SKM-1 treated with dmso at 0.1 percent for 144 hours (cell line): ENCODE results near the gene ZXDC.

Source experiments
- DNase-seq: peaks from one replicate; lab custom pipeline; 2025; ENCODE audit not compliant: unreplicated experiment; lab: John Stamatoyannopoulos, UW

ZXDC gene

DNA sequence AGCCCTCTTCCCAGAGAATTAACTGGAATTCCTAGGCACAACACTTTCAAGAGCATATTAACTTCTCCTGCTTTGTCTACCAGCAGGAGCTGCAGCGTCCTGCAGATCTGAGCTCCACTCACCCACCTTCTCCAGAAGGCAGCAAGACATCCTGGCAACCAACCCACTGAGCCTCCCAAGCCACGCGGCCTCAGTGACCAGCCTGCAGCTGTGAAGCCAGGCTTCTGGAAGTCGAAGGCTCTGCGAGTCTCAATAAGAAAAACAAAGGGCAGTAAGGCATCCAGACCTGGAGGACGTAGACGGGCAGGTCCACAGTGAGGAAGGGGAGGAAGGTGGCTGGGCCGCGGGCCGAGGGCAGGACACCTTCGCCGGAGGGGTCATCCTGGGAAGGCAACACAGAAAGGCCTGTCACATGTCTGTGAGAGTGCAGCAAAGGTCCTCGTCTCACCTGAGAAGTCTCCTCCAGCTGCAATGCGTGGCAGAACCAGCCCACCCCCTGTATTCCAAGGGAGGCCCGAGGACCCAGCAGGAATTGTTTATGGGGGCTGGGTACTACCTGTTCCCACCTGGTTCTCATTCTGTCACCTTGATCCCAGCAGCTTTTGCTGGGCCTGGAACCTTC lies 36.2 kb downstream of the ZXDC start:
- DNase-seq = no peak

GRCh38 chr3:126438746-126439145 lies 36.9 kb downstream of the ZXDC start:
- no peak for DNase-seq

- DNase-seq = no peak
Measured at GRCh38 chr3:126438186-126438585, 37.5 kb downstream of the ZXDC start.

DNA sequence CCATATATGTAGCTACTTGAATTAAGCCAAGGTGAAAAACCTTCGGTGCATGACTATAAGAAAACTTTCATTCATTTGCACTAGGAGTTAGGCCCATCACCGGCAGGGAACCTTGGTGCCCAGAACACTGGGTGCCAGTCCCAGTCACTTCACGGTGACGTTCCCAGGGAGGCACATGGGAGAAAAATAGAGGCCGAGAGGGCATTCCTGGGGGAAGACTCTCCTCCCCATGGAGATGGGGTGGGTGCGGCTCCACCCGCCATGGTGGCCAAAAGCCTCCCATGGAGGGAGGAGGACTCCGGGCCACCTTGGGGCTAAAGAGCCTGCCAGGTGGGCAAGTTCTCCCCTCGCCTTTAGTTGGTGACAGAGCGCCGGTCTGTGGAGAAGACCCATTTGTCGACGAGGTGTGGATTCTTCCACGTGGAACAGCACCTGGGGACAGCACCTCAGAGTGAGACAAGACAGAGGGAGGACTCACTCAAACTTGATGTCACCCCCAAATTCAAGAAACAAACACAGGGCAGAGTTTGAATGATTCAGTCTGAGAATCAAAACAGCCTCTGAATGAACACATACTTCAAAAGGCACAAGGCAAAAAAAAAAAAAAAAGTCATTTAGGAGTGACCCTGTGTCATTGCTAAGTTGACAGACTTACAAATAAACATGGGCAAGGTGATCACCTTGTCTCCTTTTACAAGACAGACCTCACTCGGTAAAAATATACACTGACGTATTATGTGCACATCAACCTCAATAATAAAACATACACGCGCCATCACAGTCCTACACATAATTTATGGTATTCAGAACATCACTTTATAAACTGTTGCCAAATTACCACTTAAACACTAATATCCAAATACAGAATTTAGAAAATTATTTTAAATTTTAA lies 38.6 kb downstream of the ZXDC start:
- DNase-seq = no peak

GRCh38 chr3:126435456-126436315 lies 40.0 kb downstream of the ZXDC start:
- DNase-seq = no peak

- no peak for DNase-seq
Measured at GRCh38 chr3:126434931-126435411, 40.7 kb downstream of the ZXDC start.

GRCh38 chr3:126434264-126434590 lies 41.5 kb downstream of the ZXDC start:
- no peak for DNase-seq

DNA sequence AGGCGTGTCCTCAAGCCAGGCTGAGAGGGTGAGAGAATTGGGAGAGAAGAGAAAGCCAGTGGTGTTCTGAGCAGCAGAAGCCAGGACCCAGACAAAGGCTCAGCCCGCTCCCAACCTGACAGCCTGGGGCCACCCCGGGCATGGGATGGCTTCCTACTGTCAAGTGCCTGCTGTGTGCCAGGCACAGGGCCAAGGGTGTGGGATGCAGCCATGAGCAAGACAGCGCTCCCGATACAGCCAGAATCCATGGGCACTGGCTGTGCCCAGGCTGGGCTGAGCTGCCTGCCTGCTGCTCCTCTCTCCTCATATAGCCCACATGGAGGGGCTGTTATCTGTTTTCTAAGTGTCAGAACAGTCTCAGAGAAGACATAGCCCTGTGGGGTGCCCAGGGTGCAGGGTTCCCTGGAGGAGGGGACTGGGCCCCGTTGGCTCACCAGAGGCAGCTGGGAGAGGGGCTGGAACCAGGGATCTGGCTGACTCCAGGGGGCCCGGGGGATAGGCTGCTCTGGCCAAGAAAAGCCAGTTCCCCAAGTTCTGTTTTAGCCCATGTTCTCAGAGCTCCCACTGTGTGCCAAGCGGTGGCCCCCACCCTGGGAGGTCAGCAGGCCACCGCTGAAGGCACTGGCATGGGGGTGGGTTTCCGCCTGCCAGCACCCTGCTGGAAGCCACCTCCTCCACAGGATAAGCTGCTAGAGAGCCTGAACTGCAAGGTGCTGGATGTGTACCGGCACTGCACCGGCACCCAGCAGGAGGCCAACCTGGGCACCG lies 42.0 kb downstream of the ZXDC start:
- DNase-seq = no peak

GRCh38 chr3:126433105-126433430 lies 42.6 kb downstream of the ZXDC start:
- no peak for DNase-seq

DNA sequence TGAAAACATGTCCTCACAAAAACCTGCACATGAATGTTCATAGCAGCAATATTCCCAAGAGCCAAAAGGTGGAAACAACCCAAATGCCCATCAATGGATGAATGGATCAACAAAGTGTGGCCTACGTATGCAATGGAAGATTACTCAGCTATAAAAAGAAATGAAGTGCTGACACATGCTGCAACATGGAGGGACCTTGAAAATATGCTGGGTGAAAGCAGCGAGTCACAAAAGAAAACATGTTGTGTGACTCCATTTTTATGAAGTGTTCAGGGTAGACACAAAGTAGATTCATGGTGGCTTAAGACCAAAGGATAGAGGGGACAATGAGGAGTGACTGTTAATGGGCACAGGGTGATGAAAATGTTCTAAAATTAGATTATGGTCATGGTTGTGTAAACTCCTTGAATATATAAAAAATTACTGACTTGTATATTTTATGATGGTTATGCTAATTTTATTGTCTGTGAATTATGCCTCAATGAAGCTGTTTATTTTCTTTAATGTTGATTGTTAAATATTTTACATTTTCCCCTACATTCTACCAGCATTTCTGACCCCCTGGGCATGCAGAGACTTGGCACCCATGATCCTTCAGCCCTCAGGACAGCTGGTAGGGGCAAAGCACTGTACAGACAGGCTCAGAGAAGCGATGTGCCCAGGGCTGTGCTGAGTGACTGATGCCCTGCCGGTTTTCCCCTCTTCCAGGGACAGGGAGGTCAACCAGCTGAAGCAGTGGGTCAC lies 43.2 kb downstream of the ZXDC start:
- DNase-seq = no peak

- no peak for DNase-seq
Measured at GRCh38 chr3:126431103-126431534, 44.6 kb downstream of the ZXDC start.

DNA sequence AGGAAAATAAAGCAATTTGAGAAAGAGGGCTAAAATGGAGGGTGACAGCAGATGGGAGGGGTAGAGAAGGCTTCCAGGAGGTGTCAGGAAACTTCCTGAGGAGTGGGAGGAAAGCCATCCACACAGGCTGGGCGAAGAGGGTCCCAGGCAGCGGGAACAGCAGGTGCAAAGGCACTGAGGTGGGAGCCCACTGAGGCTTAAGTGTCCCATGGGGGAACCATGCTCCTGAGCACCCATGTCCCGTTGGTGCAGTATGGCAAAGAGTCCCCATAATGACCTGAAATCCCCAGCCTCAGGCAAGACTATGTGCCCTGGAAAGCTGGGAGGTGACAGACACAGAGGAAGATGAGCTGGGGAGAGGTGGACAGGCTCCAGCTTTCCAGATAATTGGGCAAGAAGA lies 50.9 kb downstream of the ZXDC start:
- DNase-seq = no peak

DNA sequence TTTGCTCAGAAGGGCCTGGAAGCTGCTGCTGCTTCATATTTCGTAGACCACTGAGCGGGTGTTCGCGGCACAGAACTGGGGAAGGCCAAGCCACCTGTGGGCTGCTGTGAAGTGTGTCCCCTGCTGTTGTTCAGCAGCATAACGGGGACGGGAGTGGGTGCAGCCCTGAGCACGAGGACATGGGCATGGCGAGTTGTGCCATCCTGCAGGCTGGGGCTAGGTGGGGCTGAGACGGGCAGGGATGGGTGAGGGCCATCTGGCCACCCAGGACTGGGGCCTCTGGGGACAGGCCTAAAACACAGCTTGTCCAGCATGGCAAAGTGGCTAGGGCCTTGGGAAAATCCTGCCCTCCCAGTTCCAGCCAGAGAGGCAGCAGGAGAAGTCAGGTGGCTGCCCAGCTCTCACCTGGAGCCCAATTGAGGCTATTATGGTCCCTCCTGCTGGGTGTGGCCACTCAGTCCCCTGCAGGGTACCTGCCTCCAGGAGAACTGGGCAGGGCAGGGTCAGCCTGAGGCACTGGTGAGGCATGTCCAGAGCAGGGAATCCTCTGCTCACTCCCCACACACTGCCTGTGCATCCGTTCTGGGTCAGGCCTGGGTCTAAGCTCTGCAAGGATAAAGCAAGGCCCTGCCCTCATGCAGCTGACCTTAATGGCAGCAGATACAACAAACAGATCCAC lies 51.5 kb downstream of the ZXDC start:
- no peak for DNase-seq

- no peak for DNase-seq
Measured at GRCh38 chr3:126423191-126424038, 52.3 kb downstream of the ZXDC start.

GRCh38 chr3:126422571-126423091 lies 53.1 kb downstream of the ZXDC start:
- DNase-seq = no peak

DNA sequence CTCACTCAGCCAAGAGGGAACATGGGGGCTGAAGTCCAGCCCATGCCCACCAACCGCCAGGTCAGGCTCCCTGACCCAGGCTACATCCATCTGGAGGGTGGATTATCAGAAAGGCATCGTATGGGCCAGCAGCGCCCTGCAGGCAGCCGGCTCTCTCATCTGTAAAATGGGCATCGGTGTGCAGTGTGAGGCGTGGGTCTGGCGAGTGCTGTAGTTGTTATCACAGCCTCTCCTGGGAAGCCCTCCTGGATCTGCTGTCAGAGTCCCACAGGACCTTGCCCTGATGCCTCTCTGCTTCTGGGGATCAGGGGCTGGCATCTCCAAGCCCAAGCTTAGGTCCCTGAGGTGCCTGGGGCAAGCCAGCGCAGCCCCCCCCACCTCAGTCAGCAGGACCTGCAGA lies 53.6 kb downstream of the ZXDC start:
- no peak for DNase-seq

DNA sequence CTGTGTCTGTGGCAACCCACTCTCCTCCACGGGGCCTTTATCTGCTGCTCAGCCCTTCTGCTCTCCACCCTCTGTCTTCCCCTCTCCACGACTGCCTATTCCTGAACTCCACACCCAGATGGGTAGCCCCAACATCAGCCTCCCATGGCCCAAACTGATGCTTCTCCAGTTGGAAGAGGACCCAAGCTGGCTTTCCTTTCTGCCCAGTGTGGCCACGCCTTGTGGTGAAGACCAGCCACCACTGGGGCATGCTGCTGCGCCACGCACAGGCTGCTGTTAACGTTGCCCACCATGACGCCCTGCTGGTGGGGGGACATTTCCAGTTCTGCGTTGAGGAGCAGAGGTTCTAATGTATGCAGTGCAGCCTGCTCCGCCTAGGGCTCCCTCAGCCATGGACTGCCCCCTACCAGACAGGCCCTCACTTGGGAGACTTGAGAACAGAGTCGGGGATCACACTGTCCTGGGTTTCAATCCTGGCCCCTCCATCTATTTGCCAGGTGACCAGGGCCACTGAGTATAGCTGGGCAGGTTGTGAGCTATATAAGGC lies 54.0 kb downstream of the ZXDC start:
- no peak for DNase-seq
